ENCODE data around the gene AMN1.
"Not testable (repeated sequence)": the region's sequence is repeated elsewhere in the genome, so short reads cannot be mapped to it uniquely, and the experiment has no call there.

The AMN1 gene

GRCh38 chr12:31745242-31745641 is 16.4 kb upstream of the AMN1 start:
- TF ChIP-seq, protein P1, sequence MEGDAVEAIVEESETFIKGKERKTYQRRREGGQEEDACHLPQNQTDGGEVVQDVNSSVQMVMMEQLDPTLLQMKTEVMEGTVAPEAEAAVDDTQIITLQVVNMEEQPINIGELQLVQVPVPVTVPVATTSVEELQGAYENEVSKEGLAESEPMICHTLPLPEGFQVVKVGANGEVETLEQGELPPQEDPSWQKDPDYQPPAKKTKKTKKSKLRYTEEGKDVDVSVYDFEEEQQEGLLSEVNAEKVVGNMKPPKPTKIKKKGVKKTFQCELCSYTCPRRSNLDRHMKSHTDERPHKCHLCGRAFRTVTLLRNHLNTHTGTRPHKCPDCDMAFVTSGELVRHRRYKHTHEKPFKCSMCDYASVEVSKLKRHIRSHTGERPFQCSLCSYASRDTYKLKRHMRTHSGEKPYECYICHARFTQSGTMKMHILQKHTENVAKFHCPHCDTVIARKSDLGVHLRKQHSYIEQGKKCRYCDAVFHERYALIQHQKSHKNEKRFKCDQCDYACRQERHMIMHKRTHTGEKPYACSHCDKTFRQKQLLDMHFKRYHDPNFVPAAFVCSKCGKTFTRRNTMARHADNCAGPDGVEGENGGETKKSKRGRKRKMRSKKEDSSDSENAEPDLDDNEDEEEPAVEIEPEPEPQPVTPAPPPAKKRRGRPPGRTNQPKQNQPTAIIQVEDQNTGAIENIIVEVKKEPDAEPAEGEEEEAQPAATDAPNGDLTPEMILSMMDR (IDR thresholded peaks at IDR 0.05; ENCODE audit: insufficient read depth, missing control alignments), result no peak
- FAIRE-seq (no peak), DNase-seq (ENCODE audit: insufficient read length, low spot score) (no peak)

- DNase-seq (ENCODE audit: insufficient read length, low spot score); FAIRE-seq: not testable (repeated sequence)
Observed at GRCh38 chr12:31744363-31744762, 15.5 kb upstream of the AMN1 start.

DNA sequence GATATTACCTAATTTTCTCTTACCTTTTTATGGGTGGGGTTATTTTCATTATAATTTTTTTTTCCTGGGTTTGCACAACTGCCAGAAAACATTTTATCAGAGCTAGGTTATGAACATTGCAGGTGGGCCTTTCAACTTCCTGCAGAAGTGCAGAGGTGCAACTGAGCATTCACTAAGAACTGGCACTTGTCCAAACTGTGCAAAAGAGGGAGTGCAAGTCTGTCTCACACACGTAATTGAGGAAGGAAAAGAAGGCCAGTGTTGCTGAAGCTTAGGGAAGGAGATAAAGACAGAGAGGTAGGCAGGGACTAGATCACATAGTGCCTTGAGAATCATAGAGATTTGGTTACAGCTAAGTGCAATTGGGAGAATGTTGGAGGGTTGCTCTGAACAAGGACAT is 14.1 kb upstream of the AMN1 start:
- no peak for DNase-seq (ENCODE audit: insufficient read length, low spot score)
- TF ChIP-seq, protein P1 (IDR thresholded peaks at IDR 0.05; ENCODE audit: insufficient read depth, missing control alignments), result no peak
- FAIRE-seq, result no peak

- FAIRE-seq (no peak), DNase-seq (ENCODE audit: insufficient read length, low spot score) (no peak)
- TF ChIP-seq, protein P1 (IDR thresholded peaks at IDR 0.05; ENCODE audit: insufficient read depth, missing control alignments), result no peak
Observed at GRCh38 chr12:31740628-31741027, 11.8 kb upstream of the AMN1 start.

GRCh38 chr12:31737763-31738162 is 8.9 kb upstream of the AMN1 start:
- TF ChIP-seq, protein P1 (IDR thresholded peaks at IDR 0.05; ENCODE audit: insufficient read depth, missing control alignments), result no peak
- DNase-seq (ENCODE audit: insufficient read length, low spot score) (no peak), FAIRE-seq (no peak)

GRCh38 chr12:31737345-31737744 is 8.5 kb upstream of the AMN1 start:
- TF ChIP-seq, protein P1 (IDR thresholded peaks at IDR 0.05; ENCODE audit: insufficient read depth, missing control alignments), result no peak
- DNase-seq (ENCODE audit: insufficient read length, low spot score), result no peak
- FAIRE-seq, result no peak

DNA sequence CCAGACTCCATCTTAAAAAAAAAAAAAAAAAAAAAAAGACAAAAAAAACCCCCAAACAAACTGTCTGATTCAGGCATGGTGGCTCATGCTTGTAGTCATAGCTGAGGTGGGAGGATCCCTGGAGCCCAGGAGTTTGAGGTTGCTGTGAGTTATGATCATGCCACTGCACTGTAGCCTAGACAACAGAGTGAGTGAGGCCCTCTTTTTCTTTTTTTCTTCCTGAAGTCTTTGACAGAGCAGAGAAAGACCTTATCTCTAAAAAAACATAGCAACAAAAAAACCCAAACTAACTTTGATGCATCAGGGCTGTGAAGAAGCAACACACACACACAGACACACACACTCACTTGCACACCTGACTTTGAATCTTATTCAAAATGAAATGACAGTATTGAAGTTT is 7.7 kb upstream of the AMN1 start:
- FAIRE-seq, result no peak
- TF ChIP-seq, protein P1 (IDR thresholded peaks at IDR 0.05; ENCODE audit: insufficient read depth, missing control alignments), result no peak
- no peak for DNase-seq (ENCODE audit: insufficient read length, low spot score)

- DNase-seq (ENCODE audit: insufficient read length, low spot score); FAIRE-seq: not testable (repeated sequence)
Observed at GRCh38 chr12:31733549-31734432, 5.0 kb upstream of the AMN1 start.
